GM19193 (cell line): ENCODE data around the gene RCAN2.

ENCODE experiments used
- POLR2A ChIP-seq: IDR thresholded peaks from 4 replicates; pipeline ENCODE4 v1.6.1; 2011; ENCODE audit not compliant: insufficient read depth, insufficient read length; ENCODE audit errors: extremely low read depth

The RCAN2 gene

GRCh38 chr6:46254331-46254730 is 236.9 kb downstream of the RCAN2 start:
- no peak for TF ChIP-seq POLR2A

- TF ChIP-seq POLR2A: no peak
Observed at GRCh38 chr6:46251583-46252339, 239.5 kb downstream of the RCAN2 start.

- TF ChIP-seq POLR2A: no peak
Observed at GRCh38 chr6:46248143-46248542, 243.1 kb downstream of the RCAN2 start.

- no peak for TF ChIP-seq POLR2A
Observed at GRCh38 chr6:46246727-46247126, 244.5 kb downstream of the RCAN2 start.

- TF ChIP-seq POLR2A: no peak
Observed at GRCh38 chr6:46246081-46246480, 245.2 kb downstream of the RCAN2 start.

- no peak for TF ChIP-seq POLR2A
Observed at GRCh38 chr6:46244670-46245069, 246.6 kb downstream of the RCAN2 start.

GRCh38 chr6:46243754-46244153 is 247.5 kb downstream of the RCAN2 start:
- TF ChIP-seq POLR2A: no peak

DNA sequence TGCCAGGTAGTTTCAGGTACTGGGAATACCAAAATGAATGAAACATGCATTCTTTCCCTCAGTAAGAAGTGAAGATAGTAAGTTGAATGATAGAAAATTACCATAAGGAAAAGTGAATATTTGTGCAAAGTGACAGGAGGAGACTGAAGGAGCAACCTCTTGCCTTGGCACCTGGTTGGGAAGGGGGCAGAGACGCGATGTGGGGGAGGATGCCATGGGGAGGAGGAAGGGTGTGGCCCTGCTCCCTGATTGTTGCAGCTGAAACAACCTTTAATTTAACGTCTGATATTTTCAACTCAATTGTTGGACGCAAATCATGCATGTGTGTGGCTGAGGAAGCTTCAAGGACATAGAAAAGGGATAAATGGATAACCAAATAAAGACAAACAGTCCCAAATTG is 248.3 kb downstream of the RCAN2 start:
- TF ChIP-seq POLR2A: no peak

- no peak for TF ChIP-seq POLR2A
Observed at GRCh38 chr6:46240866-46241565, 250.2 kb downstream of the RCAN2 start.

DNA sequence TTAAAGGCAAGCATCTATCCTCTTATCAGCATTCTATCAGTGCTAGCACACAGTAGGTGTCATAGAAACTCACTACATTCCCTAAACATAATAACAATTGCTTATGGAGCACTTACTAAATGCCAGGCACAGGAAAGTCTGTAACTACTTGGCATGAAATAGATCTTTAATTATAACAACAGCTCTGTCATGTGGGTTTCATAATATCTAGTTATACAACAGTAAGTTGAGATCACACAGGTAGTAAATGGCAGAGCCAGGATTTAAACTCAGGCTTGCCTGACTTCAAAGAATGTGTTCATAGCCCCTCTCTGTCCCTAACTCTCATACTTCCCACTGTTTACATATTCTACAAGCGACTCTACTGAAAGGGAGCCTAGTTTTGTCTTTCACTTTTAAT is 254.5 kb downstream of the RCAN2 start:
- TF ChIP-seq POLR2A: no peak

DNA sequence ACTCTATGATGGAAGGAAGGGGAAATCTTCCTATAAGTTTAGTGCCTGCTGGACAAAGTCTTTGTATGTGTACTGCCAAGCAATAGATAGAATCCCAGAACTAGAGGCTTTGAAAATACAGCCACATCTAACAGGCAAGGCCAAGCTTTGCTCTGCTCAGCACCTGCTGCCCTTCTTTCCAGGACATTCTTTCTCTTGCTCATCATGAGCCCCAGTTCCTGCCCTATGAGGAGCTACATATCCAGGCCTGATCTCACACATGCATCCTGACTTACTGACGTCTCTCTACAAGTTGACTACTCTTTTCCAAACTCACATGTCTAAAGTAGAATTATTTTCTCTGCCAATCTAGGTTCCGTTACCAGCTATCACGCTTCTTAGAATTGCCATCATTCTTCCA is 256.0 kb downstream of the RCAN2 start:
- TF ChIP-seq POLR2A: no peak

DNA sequence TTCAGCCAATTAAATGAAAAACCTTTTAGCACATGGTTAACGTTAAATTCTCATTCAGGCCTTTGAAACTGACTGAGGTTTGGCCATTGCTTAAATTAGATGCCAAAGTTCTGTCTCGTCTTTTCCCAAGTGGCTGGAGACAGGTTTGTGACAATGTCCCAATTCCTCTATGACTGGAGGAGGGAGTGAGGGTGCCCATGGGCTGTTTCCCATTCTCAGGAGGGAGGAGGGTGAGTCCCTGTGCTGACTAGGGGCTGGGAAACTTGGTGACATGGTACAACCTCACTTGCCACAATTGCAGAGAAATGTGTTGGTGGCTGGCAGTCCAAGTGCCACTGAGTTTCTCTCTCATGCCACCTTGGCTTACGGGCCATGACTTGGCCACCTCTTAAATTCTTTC is 256.5 kb downstream of the RCAN2 start:
- TF ChIP-seq POLR2A: no peak

DNA sequence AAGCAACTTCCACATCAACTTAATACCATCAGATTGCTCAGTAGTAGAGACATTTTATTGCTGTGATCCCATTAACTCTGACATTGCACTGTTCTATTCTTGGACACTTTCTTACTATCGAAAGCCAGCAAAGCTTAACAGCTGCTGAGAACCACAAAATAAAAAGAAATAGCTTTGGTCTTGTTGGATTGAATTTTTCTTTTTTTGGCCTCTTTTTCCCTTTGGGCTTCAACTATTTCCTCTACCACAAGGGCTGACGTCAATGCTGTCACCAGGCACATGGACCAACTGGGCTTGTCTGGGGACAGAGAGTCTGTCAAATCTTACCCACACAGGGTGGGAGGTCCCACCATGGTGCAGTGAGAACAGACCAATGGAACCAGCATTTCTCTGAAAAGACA is 257.1 kb downstream of the RCAN2 start:
- TF ChIP-seq POLR2A: no peak

GRCh38 chr6:46233129-46233528 is 258.1 kb downstream of the RCAN2 start:
- no peak for TF ChIP-seq POLR2A

GRCh38 chr6:46222286-46222685 is 269.0 kb downstream of the RCAN2 start:
- no peak for TF ChIP-seq POLR2A

- TF ChIP-seq POLR2A: no peak
Observed at GRCh38 chr6:46221222-46221793, 269.9 kb downstream of the RCAN2 start.

GRCh38 chr6:46220352-46221221 is 270.7 kb downstream of the RCAN2 start:
- no peak for TF ChIP-seq POLR2A
